Kidney (tissue), 14 donors: Measurements from ENCODE around the gene NPFFR2. TPM values are rescaled to one million over a fixed set of nuclear protein-coding genes. Genes with fewer than 3 reads are reported as not detected.

Experiments used
- DNase-seq, 5 donors: peaks; one replicate each; pipeline ENCODE4 v3.0.0-alpha.2; 2013 to 2020
- FAIRE-seq: peaks from 2 replicates; lab custom pipeline; 2012; peaks lifted over from hg19 to GRCh38; lab: Jason Lieb, UNC
- H3K27ac ChIP-seq, 2 donors: one replicate each; pipeline ENCODE4 v1.7.0; 2013; ENCODE audit warnings: low read depth in 2 of 2, low read length in 2 of 2, inconsistent platforms in 1 of 2
- H3K27me3 ChIP-seq: one replicate; pipeline ENCODE4 v1.7.1; 2013; ENCODE audit warnings: low read length, inconsistent platforms; ENCODE audit not compliant: control insufficient read depth, insufficient read depth
- H3K36me3 ChIP-seq, 3 donors: one replicate each; pipeline versions ENCODE4 v1.7.0 to v1.7.1; 2013; ENCODE audit warnings: low read length in 3 of 3, control low read depth in 1 of 3, inconsistent platforms in 1 of 3; ENCODE audit not compliant: insufficient read depth in 3 of 3, control insufficient read depth in 2 of 3
- H3K4me1 ChIP-seq, 3 donors: one replicate each; pipeline versions ENCODE4 v1.7.0 to v1.7.1; 2013; ENCODE audit warnings: low read length in 3 of 3, inconsistent platforms in 1 of 3, low read depth in 1 of 3; ENCODE audit not compliant: control insufficient read depth in 2 of 3, insufficient read depth in 2 of 3
- H3K4me3 ChIP-seq, 3 donors: one replicate each; pipeline versions ENCODE4 v1.7.0 to v1.8.1; 2013; ENCODE audit warnings: low read length in 3 of 3, control low read depth in 1 of 3, inconsistent platforms in 1 of 3
- H3K9ac ChIP-seq, 3 donors: one replicate each; pipeline versions ENCODE4 v1.7.0 to v1.7.1; 2013; ENCODE audit warnings: low read length in 3 of 3, control low read depth in 1 of 3, inconsistent platforms in 1 of 3
- H3K9me3 ChIP-seq, 3 donors: one replicate each; pipeline versions ENCODE4 v1.7.0 to v1.7.1; 2013; ENCODE audit warnings: low read length in 3 of 3, control low read depth in 1 of 3, inconsistent platforms in 1 of 3; ENCODE audit not compliant: control insufficient read depth in 2 of 3, insufficient read depth in 1 of 3
- CTCF ChIP-seq: IDR thresholded peaks from 3 replicates; pipeline ENCODE4 v1.5.1; 2012; ENCODE audit warnings: mild to moderate bottlenecking, moderate library complexity, borderline replicate concordance; ENCODE audit not compliant: insufficient read depth; ENCODE audit errors: extremely low read depth
- intact Hi-C: fragments of 100-400 bp; cut with DNase I; formaldehyde crosslinking; loops from one replicate; pipeline ENCODE4 v1.11.1; 2022
- polyA plus RNA-seq: library from polyadenylated mRNA; stranded (reverse); fragments of 350-450 nt; fragmentation: Illumina TruSeq; extraction: RNeasy Lipid Tissue Mini Kit (QIAGEN cat#74804); gene quantifications from one replicate; pipeline ENCODE4 v1.2.3, GENCODE V29; 2014; ENCODE audit warnings: low read depth, low replicate concordance; ENCODE audit not compliant: insufficient read depth
- total RNA-seq: library from RNA; stranded (reverse); fragmentation: NEBNext Ultra II Directional; extraction: Animal tissue kit (Norgen Biotek cat#: 25700); gene quantifications from one replicate; pipeline ENCODE4 v1.2.1, GENCODE V29; 2021
- donor health status: control.
- donor health status: control.
- donor health status: control.
- donor health status: control.
- donor health status: control.
- donor health status: DM: yes; HTN: yes; CAD: no.
- donor health status: Normal renal cell carcinoma (clear cell type).

NPFFR2 gene
- total and polyA plus RNA-seq, 2 donors from 2014 or later = not detected

GRCh38 chr4:71995297-71995696, 36.5 kb upstream of the NPFFR2 start:
- no peaks in the 10 kb centered on the region for H3K36me3 ChIP-seq
- no peaks in the 10 kb centered on the region for H3K27me3 ChIP-seq
- intact Hi-C loops = no loop called here
- H3K4me1 ChIP-seq = no peaks in the 10 kb centered on the region
- H3K4me3 ChIP-seq = no peak overlapping the region
- FAIRE-seq = no peak
- DNase-seq = no peak
- peaks cover 0 to 8% (median 0%) of the 10 kb centered on the region in 3 donors for H3K9me3 ChIP-seq
- TF ChIP-seq CTCF = no peak
- H3K27ac ChIP-seq = no peak overlapping the region
- no peak overlapping the region for H3K9ac ChIP-seq

GRCh38 chr4:72006586-72006985, 25.2 kb upstream of the NPFFR2 start:
- intact Hi-C loops = no loop called here
- Histone ChIP-seq H3K4me1 (no peaks in the 10 kb centered on the region), H3K27me3 (no peaks in the 10 kb centered on the region), H3K4me3 (no peak overlapping the region), H3K9me3 (no peaks in the 10 kb centered on the region), H3K36me3 (no peaks in the 10 kb centered on the region), H3K27ac (no peak overlapping the region), H3K9ac (no peak overlapping the region)
- FAIRE-seq (no peak), DNase-seq (no peak)
- no peak for TF ChIP-seq CTCF

DNA sequence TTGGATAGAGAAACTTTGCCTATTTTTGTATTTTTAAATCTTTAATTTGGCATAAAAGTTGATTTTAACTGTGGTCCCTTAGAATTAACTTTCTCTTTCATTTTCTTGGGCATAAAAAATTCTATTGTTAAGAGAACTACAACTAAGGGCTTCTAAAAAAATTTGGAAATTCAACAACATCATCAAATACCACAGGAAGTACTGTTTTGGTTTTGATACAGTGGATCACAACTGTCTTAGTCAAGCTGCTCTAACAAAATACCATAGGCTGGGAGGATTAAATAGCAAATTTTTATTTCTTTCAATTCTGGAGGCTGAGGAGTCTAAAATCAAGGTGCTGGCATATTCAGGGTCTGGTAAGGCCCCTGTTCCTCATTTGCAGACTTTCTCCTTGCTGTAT, 19.9 kb upstream of the NPFFR2 start:
- Histone ChIP-seq H3K4me1 (no peaks in the 10 kb centered on the region), H3K9me3 (no peaks in the 10 kb centered on the region), H3K9ac (no peak overlapping the region), H3K27me3 (no peaks in the 10 kb centered on the region), H3K27ac (no peak overlapping the region), H3K4me3 (no peak overlapping the region), H3K36me3 (no peaks in the 10 kb centered on the region)
- DNase-seq = no peak
- intact Hi-C loops = no loop called here
- no peak for TF ChIP-seq CTCF
- no peak for FAIRE-seq

DNA sequence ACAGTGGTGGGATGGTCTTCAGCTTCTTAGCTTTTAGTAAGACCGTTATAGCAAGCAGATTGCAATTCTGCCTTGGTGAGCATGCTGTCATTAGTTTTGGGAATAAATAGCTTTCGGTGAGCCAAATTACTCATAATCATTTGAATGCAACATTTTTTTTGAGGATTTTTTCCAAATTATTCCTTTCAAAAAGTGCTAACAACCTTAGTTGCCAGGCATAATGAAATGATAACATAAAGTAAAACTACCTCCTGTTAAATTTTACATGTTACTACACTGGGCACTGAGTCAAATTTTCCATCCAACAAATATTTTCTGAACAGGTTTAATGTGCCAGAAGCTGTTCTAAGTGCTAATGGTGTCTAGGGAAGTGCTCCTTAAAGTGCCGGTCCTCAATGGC, 15.8 kb upstream of the NPFFR2 start:
- FAIRE-seq (no peak), DNase-seq (no peak)
- no peaks in the 10 kb centered on the region for H3K4me1 ChIP-seq
- no peak overlapping the region for H3K4me3 ChIP-seq
- no peaks in the 10 kb centered on the region for H3K9me3 ChIP-seq
- no peak for TF ChIP-seq CTCF
- no peaks in the 10 kb centered on the region for H3K27me3 ChIP-seq
- H3K36me3 ChIP-seq = no peaks in the 10 kb centered on the region
- no peak overlapping the region for H3K9ac ChIP-seq
- H3K27ac ChIP-seq = no peak overlapping the region
- intact Hi-C loops = no loop called here
